ENCODE results near the gene CERK. TPM values are rescaled to one million over a fixed set of nuclear protein-coding genes. Genes with fewer than 3 reads are reported as not detected.

The CERK gene
- total RNA-seq, 1 donor from 2014 or later = 87.8 TPM

- no peak for DNase-seq
These were observed 26.2 kb upstream of the CERK start for GRCh38 chr22:46764140-46764680.

- peak; percentile 36 for DNase-seq
These were observed 25.1 kb upstream of the CERK start for GRCh38 chr22:46763051-46763705.

- DNase-seq = peak; percentile 97
These were observed 24.4 kb upstream of the CERK start, which contains the start of gene TBC1D22A for GRCh38 chr22:46762238-46763050. TSS of gene TBC1D22A (plus strand) at chr22:46762650. CDS start at chr22:46762787, 137 bp downstream.

- DNase-seq = no peak
These were observed 23.6 kb upstream of the CERK start for GRCh38 chr22:46761539-46762237.

GRCh38 chr22:46761017-46761416 lies 23.0 kb upstream of the CERK start:
- DNase-seq = no peak

GRCh38 chr22:46758867-46759290 lies 20.8 kb upstream of the CERK start:
- DNase-seq = peak; percentile 90

GRCh38 chr22:46758121-46758520 lies 20.1 kb upstream of the CERK start:
- no peak for DNase-seq

- no peak for DNase-seq
These were observed 19.1 kb upstream of the CERK start for GRCh38 chr22:46757104-46757503.

GRCh38 chr22:46756097-46756496 lies 18.0 kb upstream of the CERK start:
- no peak for DNase-seq

- DNase-seq = no peak
These were observed 17.5 kb upstream of the CERK start for GRCh38 chr22:46755525-46755924.

- DNase-seq = no peak
These were observed 16.8 kb upstream of the CERK start for GRCh38 chr22:46754826-46755225.

- peak; percentile 99 for DNase-seq
These were observed 16.2 kb upstream of the CERK start for GRCh38 chr22:46754110-46754799.

GRCh38 chr22:46753761-46754109 lies 15.7 kb upstream of the CERK start:
- DNase-seq = no peak

GRCh38 chr22:46753360-46753759 lies 15.3 kb upstream of the CERK start:
- DNase-seq = no peak

GRCh38 chr22:46752988-46753310 lies 14.9 kb upstream of the CERK start:
- no peak for DNase-seq

GRCh38 chr22:46752286-46752987 lies 14.4 kb upstream of the CERK start:
- DNase-seq = no peak

- no peak for DNase-seq
These were observed 12.9 kb upstream of the CERK start for GRCh38 chr22:46750863-46751443.

GRCh38 chr22:46750530-46750800 lies 12.4 kb upstream of the CERK start:
- DNase-seq = no peak

GRCh38 chr22:46749682-46750529 lies 11.9 kb upstream of the CERK start:
- DNase-seq = peak; percentile 46

GRCh38 chr22:46748908-46749675 lies 11.0 kb upstream of the CERK start:
- DNase-seq = peak; percentile 80

Data from dermis blood vessel endothelial cell (primary cell).